ENCODE measurements around the gene ATP6V0E2.

Gene ATP6V0E2

DNA sequence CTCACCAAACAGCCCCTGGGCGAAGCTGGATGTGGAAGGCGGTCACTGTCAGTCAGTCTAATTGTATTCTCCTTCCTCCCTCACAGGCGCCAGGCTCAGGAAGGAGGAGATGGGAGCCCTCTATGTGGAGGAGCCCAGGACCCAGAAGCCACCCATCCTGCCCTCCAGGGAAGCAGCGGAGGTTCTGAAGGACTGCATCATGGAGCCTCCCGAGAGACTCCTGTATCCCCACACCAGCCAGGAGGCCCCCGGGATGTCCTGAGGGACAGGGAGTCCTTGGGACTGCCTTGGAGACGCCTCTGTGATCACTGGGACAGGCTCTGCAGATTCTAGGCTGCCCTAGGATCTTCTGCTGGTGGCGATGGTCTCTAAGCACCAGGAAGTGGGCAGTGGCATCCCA is 9.7 kb upstream of the ATP6V0E2 start:
- no peak for DNase-seq

- DNase-seq, result no peak
Measured at GRCh38 chr7:149864751-149865150, 9.0 kb upstream of the ATP6V0E2 start.

DNA sequence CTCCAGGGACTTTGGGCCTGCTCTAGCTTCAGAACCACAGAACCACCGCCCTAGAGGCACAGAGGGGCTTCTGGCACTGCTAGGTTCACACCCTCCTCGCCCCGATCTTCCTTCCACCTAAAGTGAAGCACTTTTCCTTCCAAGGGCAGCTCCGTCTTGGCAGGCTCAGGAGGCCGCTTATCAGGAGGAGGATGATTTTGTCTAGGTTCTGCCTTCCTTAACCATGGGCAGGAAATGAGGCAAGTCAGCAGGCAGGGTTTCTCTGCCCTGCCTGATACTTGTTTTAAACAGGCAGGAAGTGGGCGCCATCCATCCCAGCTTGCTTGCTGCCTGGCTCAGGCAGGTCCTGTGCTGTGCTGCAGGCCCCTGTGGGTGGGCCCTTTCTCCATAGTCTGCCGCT is 8.3 kb upstream of the ATP6V0E2 start:
- DNase-seq, result peak; percentile 73

- DNase-seq, result no peak
Measured at GRCh38 chr7:149866139-149866778, 7.5 kb upstream of the ATP6V0E2 start.

DNA sequence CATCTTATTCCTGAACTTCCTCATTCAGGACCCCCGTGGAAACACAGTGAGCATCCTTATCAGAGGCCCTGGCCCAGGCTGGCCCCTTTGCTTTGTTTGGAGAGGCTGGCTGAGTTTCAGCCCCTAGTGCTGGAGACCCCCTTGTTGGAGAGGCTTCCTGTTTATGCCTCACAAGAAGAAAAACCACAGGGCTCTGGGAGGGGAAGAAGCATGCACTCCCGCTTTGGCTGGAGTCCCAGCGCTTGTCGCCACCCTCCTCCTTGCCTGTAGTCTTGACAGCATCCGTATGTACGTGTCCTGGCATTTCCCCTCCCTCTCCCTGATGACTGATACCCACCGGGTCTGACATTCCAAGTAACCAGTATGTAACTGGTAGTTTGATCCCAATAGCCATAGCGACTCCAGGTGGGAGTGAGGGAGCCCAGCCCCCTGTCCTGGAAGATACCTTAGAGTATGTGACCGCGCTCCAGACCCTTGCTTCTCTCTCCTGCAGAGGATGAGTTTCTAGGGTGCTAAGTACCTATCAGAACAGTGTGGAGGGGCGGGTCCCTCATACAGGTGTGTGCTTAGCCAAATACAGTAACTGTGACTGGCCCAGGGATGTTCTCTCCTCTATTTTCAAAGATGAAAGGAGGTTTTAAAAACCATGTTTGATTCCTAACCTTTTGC is 6.9 kb upstream of the ATP6V0E2 start:
- DNase-seq, result no peak

DNA sequence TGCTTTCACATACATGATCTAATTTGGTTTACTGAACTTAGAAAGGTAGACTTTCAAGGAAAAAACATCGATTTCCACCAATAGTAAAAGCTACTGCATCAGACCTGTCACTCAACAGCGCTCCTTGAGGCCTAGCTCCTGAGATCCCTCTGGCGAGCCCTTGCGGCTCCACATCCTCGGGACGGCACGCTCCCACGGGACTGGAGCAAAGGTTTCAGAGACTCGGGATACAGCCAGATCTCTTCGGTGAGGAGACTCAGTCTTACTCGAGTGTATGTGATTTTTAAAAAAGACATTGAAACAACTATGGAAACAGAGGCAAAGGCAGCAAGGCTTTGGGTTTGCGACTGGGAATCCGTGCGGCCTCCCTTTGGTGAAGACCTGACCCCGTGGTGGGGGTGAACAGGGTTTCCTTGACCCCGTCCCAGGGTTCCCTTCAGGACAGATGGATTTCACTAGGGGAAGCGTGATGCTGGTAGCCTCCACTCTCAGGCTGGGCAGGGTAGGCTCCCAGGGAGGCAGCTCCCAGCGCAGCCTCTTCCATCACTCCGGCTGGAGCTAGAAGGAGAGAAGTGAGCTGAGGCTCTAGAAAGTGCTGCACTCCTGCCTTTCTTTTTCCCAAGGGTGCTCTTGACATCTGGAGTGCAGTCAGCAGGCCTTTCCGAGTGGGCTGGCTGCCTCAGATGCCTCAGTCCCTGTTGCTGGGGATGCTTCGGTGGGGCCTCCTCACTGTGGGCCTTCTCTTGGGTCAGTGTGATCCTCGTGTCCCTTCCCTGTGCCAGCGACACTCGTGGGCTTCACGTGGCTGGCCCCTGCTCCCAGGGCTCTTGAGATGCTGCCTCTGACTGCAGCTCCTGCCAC is 5.8 kb upstream of the ATP6V0E2 start:
- DNase-seq, result no peak

GRCh38 chr7:149868623-149869290 is 5.0 kb upstream of the ATP6V0E2 start:
- DNase-seq, result no peak

DNA sequence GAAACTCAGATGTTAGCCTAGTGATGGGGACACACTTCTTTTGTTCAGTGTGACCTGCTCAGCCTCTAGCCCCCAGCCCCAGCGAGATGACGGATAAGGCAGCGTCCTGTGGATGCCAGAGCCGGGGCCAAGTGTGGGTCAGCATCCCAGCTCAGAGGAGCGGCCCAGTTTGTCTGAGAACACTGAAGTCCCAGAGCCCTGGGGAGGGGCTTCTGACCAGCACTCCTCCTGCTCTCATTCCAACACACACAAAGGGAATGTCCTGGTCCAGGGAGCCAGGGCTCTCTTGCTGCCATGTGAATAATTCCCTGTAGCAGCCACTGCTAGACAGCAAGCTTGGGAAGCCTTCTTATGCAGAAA is 4.5 kb upstream of the ATP6V0E2 start:
- no peak for DNase-seq

DNA sequence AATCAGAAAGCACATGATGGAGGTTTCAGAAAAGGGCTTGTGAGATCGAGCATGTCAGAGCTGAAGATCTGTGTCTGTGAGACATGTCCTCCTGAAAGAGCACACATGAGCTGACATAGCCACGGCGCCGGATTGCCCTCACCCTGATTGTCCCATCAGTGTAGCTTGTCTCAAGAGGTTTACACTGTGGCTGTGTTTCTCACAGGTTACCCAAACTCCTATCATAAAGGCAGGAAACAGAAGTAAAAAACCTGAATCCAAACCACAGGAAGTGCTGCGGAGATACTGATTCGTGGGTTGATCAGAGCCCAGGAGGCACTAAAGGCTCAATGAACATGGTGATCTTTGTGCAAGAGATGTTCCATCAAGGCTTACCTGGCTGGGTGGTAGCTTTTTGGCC is 3.9 kb upstream of the ATP6V0E2 start:
- DNase-seq, result no peak

DNA sequence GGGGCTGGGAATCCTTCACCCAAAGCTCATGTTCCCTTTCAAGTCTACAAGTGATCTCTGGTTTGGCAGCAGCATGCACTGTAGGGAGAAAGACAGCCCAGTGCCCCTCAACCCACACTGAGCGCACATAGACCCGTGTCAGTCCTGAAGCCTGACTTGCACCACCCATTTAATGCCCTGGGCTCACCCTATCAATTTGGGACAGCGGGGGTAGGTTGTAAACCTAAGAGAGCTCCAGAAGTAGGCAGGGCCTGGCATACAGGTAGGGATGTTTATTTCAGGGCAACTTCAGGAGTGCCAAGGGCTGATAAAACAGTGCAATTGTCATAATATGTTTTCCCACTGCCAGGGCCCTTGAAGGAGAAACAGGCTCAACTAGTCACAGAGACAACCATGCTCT is 3.5 kb upstream of the ATP6V0E2 start:
- no peak for DNase-seq

DNA sequence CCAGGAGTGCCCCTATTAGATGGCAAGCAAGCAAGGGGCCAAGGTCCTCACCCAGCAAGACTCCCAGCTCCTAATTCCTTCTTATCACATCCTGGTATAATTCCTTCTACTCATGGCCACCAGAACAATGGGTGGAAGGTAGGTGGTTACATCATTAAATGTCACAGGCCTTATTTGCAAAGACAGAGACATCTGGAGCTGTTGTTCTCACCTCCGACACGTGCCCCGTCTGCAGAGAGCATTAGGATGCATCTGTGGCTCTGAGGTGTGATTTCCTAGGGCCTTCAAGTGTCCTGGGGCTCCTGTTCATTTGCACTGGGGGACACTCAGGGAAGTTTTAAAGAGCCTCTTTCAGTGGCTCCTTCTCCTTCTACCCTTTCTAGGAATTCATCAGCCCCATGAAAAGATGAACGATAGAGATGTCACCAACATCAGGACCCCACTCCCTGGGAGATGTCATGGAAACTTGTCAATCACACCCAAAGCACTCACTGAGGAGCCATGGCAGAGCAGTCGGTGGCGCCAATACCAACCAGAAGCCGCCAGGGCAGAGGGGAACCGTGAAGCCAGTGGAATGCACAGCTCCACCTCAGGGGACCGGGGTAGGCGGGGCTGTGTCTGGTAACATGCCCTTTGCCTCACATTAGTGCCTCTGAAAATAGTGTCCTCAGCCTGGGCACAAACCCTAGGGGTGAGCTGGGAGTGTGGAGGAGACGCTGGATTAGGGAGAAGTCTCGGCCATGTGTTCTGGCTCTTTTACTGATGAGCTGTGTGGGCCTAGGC is 2.9 kb upstream of the ATP6V0E2 start:
- DNase-seq, result no peak

- DNase-seq, result no peak
Measured at GRCh38 chr7:149871576-149871975, 2.2 kb upstream of the ATP6V0E2 start.

- peak; percentile 48 for DNase-seq
Measured at GRCh38 chr7:149872419-149873073, 1.2 kb upstream of the ATP6V0E2 start.

- no peak for DNase-seq
Measured at GRCh38 chr7:149873970-149874643, 338 bp downstream of the ATP6V0E2 start.

DNA sequence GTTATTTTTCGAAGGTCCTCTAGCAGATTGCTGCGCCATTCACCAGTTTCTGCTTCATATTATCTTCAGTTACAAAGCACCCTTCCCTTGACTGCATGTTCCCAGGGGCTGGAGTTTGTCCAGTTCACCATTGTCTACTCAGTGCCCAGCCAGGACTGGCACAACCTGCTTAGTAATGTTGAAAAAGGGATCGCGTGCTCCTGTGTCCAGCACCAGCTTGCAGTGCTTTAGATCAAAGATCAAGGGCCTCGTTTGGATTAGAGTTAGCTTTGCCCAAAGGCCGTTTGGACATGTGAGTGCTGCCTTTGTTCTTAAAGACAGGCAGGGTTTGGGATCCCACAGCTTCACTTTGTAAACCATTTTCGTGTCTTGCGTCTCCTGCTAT is 867 bp downstream of the ATP6V0E2 start:
- no peak for DNase-seq

DNA sequence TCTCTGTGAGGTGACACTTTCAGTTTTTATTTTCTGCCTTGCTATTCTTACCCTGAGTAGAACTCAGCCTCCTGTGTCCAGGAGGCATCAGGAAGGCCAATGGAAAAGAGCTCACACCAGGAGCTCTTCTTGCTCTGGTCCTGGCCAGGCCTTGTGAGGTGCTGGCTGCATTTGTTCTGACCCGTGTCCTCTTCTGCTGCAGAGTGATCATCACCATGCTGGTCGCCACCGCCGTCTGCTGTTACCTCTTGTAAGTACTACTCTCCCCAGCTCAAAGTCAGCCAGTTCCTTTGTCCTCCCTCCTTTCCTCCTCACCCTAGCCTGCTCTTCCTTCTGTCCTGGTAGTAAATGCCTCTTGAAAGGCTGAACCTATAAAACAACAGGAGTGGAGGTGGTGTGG is 1.6 kb downstream of the ATP6V0E2 start:
- no peak for DNase-seq

GRCh38 chr7:149877890-149878522 is 4.2 kb downstream of the ATP6V0E2 start:
- no peak for DNase-seq

GRCh38 chr7:149878523-149878921 is 4.8 kb downstream of the ATP6V0E2 start:
- no peak for DNase-seq

- DNase-seq, result no peak
Measured at GRCh38 chr7:149879271-149879743, 5.5 kb downstream of the ATP6V0E2 start.

GRCh38 chr7:149879766-149880637 is 6.2 kb downstream of the ATP6V0E2 start:
- no peak for DNase-seq

Measured in GF-D8 (cell line).